Activated CD8-positive, alpha-beta T cell treated with anti-CD3 and anti-CD28 coated beads for 36 hours (primary cell): ENCODE results near the gene CNOT4. TPM values are rescaled to one million over a fixed set of nuclear protein-coding genes. Genes with fewer than 3 reads are reported as not detected.

ENCODE experiments used
- ATAC-seq: fragments of 200-7000 bp; cut with Tn5 transposase; one replicate; pipeline ENCODE4 v1.10.0; 2021; ENCODE audit warnings: mild to moderate bottlenecking, moderate library complexity
- CTCF ChIA-PET: fragments of 350-600 bp; sonication (Branson Sonifier 250); formaldehyde crosslinking; loops from one replicate; lab custom pipeline; 2021; ENCODE audit warnings: antibody characterized with exemption; lab: Charles Lee
- POLR2A ChIA-PET: fragments of 350-600 bp; sonication (Branson Sonifier 250); formaldehyde crosslinking; loops from one replicate; lab custom pipeline; 2021; ENCODE audit warnings: antibody characterized with exemption; lab: Charles Lee
- DNase-seq: peaks from one replicate; pipeline ENCODE4 v3.0.0-alpha.2; 2020
- H3K27ac Mint-ChIP-seq: one replicate; pipeline ENCODE4 v1.8.0; 2021; ENCODE audit warnings: mild to moderate bottlenecking, mixed read lengths
- H3K27me3 Mint-ChIP-seq: one replicate; pipeline ENCODE4 v1.8.0; 2021; ENCODE audit warnings: mixed read lengths
- H3K36me3 Mint-ChIP-seq: one replicate; pipeline ENCODE4 v1.8.0; 2021; ENCODE audit warnings: low read depth, mixed read lengths
- H3K4me1 Mint-ChIP-seq: one replicate; pipeline ENCODE4 v1.8.0; 2021; ENCODE audit warnings: low read depth, mixed read lengths
- H3K4me3 Mint-ChIP-seq: one replicate; pipeline ENCODE4 v1.8.0; 2021; ENCODE audit warnings: mild to moderate bottlenecking, moderate library complexity, mixed read lengths
- H3K9me3 Mint-ChIP-seq: one replicate; pipeline ENCODE4 v1.8.0; 2021; ENCODE audit warnings: mixed read lengths
- intact Hi-C: fragments of 100-400 bp; cut with micrococcal nuclease; formaldehyde crosslinking; loops from one replicate; pipeline ENCODE4 v1.10.0; 2022
- total RNA-seq, 2 experiments: library from RNA; stranded (reverse); gene quantifications; one replicate each; pipeline ENCODE4 v1.2.3, GENCODE V29; 2021
- TF ChIP-seq, protein P1 (sequence below): fragments of 200-600 bp; IDR thresholded peaks from one replicate; pipeline ENCODE4 v1.8.0; 2022; ENCODE audit warnings: antibody characterized with exemption, mild to moderate bottlenecking

The CNOT4 gene
- total RNA-seq, 2 experiments from 2014 or later, result 22.0 to 23.6 TPM

DNA sequence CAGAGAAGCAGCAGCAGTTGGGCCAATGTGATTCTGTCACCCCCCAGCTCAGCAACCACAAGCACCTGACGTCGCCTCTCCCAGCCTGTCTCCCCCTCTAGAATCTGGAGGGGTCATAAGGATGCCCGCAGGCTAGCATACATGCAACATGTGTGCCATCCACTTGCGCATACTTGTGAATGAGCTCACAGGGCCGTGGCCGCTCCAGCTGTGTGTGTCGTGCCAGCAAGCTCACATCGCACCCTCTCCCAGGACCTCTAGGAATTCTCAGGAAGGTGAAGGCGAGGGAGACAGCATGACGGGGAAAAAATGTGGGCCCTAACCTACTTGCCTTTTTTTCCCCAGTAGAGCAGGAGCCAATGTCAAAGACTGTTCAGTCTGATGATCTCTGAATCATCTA, 195.9 kb downstream of the CNOT4 start:
- no peak for DNase-seq
- no peaks in the 10 kb centered on the region for H3K9me3 Mint-ChIP-seq
- H3K27me3 Mint-ChIP-seq, result no peaks in the 10 kb centered on the region
- intact Hi-C loops, result no loop called here
- no peaks in the 10 kb centered on the region for H3K36me3 Mint-ChIP-seq
- ATAC-seq, result no peak
- no peak overlapping the region for H3K27ac Mint-ChIP-seq
- no peak overlapping the region for H3K4me3 Mint-ChIP-seq
- TF ChIP-seq, protein P1, sequence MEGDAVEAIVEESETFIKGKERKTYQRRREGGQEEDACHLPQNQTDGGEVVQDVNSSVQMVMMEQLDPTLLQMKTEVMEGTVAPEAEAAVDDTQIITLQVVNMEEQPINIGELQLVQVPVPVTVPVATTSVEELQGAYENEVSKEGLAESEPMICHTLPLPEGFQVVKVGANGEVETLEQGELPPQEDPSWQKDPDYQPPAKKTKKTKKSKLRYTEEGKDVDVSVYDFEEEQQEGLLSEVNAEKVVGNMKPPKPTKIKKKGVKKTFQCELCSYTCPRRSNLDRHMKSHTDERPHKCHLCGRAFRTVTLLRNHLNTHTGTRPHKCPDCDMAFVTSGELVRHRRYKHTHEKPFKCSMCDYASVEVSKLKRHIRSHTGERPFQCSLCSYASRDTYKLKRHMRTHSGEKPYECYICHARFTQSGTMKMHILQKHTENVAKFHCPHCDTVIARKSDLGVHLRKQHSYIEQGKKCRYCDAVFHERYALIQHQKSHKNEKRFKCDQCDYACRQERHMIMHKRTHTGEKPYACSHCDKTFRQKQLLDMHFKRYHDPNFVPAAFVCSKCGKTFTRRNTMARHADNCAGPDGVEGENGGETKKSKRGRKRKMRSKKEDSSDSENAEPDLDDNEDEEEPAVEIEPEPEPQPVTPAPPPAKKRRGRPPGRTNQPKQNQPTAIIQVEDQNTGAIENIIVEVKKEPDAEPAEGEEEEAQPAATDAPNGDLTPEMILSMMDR, result no peak
- no peaks in the 10 kb centered on the region for H3K4me1 Mint-ChIP-seq
- CTCF ChIA-PET, result interaction anchor here (1.0 to 1.1 kb wide), 2 partner anchors 21 to 40 kb away, joined by 3 read pairs; no protein-coding TSS in a partner anchor
- POLR2A ChIA-PET, result no interaction called here

Other genes with a start within 250 kb of the CNOT4 start
- gene NUP205, start 47.8 kb upstream of the CNOT4 start, total RNA-seq, result 100 to 1,000 TPM; 140 to 145 TPM
- gene STMP1, start 152.4 kb upstream of the CNOT4 start, total RNA-seq, result 10 to 100 TPM; 21.1 to 23.4 TPM
- gene SLC13A4, start 218.1 kb upstream of the CNOT4 start, total RNA-seq, result not detected
- gene FAM180A, start 238.7 kb upstream of the CNOT4 start, total RNA-seq, result not detected